ENCODE measurements around the gene FXYD2.

- TF ChIP-seq CTCF (conservative IDR thresholded peaks at IDR 0.05) = no peak
- no peak for TF ChIP-seq EZH2 (IDR thresholded peaks at IDR 0.05; ENCODE audit: low read depth)
Observed at GRCh38 chr11:117851106-117851505, 26.6 kb upstream of the FXYD2 start.

All from PC-9 (cell line).